ENCODE results near the gene S100A7A. TPM values are rescaled to one million over a fixed set of nuclear protein-coding genes. Genes with fewer than 3 reads are reported as not detected.
A peak's percentile ranks its signal among the peaks of the same experiment; 100 is the strongest.

S100A7A gene
- total RNA-seq, 1 donor from 2014 or later, result not detected

DNA sequence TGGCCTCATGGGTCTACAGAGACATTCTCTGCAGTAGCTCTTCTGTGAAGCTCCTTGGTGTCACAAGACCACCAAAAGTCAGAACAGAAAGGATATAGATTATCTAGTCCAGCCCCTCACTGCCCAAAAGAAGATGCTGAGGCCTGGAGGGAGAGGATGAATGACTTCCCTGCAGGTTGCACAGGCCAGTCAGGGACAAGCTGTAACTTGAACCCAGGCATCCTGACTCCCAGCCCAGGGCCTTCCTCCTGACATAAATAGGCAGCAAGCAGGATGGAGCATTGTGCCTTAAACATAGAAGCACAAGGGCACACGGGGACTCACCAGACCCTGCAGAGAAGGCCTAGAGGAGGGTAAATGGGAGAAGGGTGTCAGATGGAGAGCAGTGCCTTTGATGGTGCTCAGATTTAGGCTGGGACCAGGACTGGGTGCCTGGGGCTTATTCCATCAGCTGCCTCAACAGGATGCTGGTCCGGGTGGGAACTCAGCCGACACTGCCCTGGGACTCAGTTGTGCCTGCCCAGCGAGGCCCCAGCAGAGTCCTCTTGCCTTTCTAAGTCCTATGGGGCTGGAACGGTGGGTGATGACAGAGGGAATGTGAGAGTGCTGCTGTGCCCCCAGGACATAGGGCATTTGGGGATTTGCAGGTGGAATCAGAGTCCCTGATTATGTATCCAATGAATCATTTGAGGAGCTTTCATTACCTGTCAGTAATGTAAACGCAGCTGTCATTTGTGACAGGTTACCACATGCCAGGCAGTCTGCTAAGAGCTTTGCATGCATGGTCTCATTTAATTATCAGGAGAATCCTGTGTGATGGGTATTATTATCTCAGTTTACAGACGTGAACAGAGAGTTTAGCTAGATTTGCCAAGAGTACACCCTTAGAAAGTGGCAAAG, 13.2 kb downstream of the S100A7A start:
- no peaks in the 10 kb centered on the region for H3K36me3 ChIP-seq (ENCODE audit: control insufficient read depth, insufficient read depth, low read length)
- DNase-seq (ENCODE audit: low read depth), result peak; percentile 89
- no peak for FAIRE-seq
- TF ChIP-seq, protein P1, sequence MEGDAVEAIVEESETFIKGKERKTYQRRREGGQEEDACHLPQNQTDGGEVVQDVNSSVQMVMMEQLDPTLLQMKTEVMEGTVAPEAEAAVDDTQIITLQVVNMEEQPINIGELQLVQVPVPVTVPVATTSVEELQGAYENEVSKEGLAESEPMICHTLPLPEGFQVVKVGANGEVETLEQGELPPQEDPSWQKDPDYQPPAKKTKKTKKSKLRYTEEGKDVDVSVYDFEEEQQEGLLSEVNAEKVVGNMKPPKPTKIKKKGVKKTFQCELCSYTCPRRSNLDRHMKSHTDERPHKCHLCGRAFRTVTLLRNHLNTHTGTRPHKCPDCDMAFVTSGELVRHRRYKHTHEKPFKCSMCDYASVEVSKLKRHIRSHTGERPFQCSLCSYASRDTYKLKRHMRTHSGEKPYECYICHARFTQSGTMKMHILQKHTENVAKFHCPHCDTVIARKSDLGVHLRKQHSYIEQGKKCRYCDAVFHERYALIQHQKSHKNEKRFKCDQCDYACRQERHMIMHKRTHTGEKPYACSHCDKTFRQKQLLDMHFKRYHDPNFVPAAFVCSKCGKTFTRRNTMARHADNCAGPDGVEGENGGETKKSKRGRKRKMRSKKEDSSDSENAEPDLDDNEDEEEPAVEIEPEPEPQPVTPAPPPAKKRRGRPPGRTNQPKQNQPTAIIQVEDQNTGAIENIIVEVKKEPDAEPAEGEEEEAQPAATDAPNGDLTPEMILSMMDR (IDR thresholded peaks at IDR 0.05; ENCODE audit: insufficient read depth, low read length, severe bottlenecking), result no peak
- no peak overlapping the region for H3K4me3 ChIP-seq (ENCODE audit: low read depth, low read length)
- H3K27me3 ChIP-seq (ENCODE audit: control insufficient read depth, insufficient read depth, low read length), result peaks cover 5% of the 10 kb centered on the region

DNA sequence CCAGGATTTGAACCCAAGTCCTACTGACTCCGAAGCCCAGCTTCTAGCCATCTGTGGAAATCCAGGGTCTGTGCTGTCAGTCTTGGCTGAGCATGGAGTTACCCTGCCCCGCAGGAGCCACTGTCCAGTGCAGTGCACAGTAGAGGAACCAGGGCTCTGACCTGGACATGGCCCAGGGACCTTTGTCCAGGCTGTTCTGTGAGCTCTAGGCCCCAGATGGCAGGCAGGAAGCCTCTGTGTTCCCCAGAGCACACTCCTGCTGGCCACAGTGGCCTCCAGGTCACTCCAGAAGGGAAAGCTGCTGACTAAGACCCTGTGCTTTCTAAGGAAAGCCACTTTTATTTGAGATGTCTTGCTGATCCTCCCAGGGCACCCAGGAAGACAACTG, 13.8 kb downstream of the S100A7A start:
- no peak for DNase-seq (ENCODE audit: low read depth)
- peaks cover 9% of the 10 kb centered on the region for H3K27me3 ChIP-seq (ENCODE audit: control insufficient read depth, insufficient read depth, low read length)
- TF ChIP-seq, protein P1 (IDR thresholded peaks at IDR 0.05; ENCODE audit: insufficient read depth, low read length, severe bottlenecking), result no peak
- no peak overlapping the region for H3K4me3 ChIP-seq (ENCODE audit: low read depth, low read length)
- H3K36me3 ChIP-seq (ENCODE audit: control insufficient read depth, insufficient read depth, low read length), result no peaks in the 10 kb centered on the region
- no peak for FAIRE-seq

DNA sequence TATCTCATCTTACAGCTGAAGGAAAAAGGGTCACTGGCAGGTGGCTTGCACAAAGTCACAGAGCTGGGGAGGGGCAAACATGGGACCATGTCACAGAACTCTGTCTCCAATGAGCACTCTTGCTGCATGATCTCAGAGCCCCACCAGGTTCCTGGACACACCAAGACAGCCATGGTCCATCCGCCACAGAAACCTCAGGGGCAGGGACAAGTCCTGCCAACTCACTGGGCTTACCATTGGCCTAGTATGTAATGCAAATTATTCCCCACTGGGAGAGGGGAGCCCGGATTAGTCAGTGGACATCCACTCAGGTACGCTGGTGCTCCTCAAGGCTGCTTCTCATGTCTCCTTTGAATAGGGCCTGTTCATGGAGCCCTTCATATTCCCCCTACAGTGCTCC, 14.2 kb downstream of the S100A7A start:
- no peak for FAIRE-seq
- DNase-seq (ENCODE audit: low read depth), result no peak
- H3K36me3 ChIP-seq (ENCODE audit: control insufficient read depth, insufficient read depth, low read length), result no peaks in the 10 kb centered on the region
- peaks cover 9% of the 10 kb centered on the region for H3K27me3 ChIP-seq (ENCODE audit: control insufficient read depth, insufficient read depth, low read length)
- no peak overlapping the region for H3K4me3 ChIP-seq (ENCODE audit: low read depth, low read length)
- TF ChIP-seq, protein P1 (IDR thresholded peaks at IDR 0.05; ENCODE audit: insufficient read depth, low read length, severe bottlenecking), result no peak

DNA sequence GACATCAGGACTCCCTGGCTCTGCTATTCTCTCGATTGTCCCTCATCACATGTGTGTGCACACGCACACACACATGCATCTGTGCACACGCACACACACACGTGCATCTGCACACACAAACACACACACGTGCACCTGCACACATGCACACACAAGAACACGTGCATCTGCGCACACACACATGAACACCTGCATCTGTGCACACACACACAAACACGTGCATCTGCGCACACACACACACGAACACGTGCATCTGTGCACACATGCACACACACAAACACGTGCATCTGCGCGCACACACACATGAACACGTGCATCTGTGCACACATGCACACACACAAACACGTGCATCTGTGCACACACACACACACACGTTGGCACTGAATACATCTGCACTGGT, 14.7 kb downstream of the S100A7A start:
- Histone ChIP-seq H3K27me3 (ENCODE audit: control insufficient read depth, insufficient read depth, low read length) (peaks cover 9% of the 10 kb centered on the region), H3K4me3 (ENCODE audit: low read depth, low read length) (no peak overlapping the region), H3K36me3 (ENCODE audit: control insufficient read depth, insufficient read depth, low read length) (no peaks in the 10 kb centered on the region)
- TF ChIP-seq, protein P1 (IDR thresholded peaks at IDR 0.05; ENCODE audit: insufficient read depth, low read length, severe bottlenecking), result no peak
- DNase-seq (ENCODE audit: low read depth) (no peak), FAIRE-seq (peak; percentile 93)

DNA sequence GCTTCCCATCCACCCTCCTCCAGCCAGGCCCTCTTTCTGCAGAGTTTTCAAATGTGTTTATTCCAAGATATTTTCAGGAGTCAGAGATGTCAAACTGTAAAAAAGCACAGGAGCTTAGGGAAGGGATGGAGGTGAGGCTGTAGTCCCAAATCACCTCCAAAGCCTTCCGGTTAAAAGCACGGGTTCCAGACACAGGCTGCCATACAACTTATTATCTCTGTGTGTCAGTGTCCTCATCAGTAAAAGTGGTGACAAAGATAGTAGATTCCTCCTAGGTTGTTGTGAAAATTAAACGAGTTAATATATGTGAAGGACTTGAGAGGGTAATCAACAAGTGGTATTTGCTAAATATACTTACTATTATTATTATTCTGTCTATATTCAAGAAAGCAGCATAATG, 15.1 kb downstream of the S100A7A start:
- DNase-seq (ENCODE audit: low read depth) (no peak), FAIRE-seq (no peak)
- no peaks in the 10 kb centered on the region for H3K36me3 ChIP-seq (ENCODE audit: control insufficient read depth, insufficient read depth, low read length)
- H3K4me3 ChIP-seq (ENCODE audit: low read depth, low read length), result no peak overlapping the region
- TF ChIP-seq, protein P1 (IDR thresholded peaks at IDR 0.05; ENCODE audit: insufficient read depth, low read length, severe bottlenecking), result no peak
- peaks cover 9% of the 10 kb centered on the region for H3K27me3 ChIP-seq (ENCODE audit: control insufficient read depth, insufficient read depth, low read length)
